NCI-H187 (cell line): ENCODE results near the gene BUD13.
A peak's percentile ranks its signal among the peaks of the same experiment; 100 is the strongest.

Experiments used
- DNase-seq, 2 experiments: peaks; one replicate each; lab custom pipeline; 2025; lab: John Stamatoyannopoulos, UW

Gene BUD13

GRCh38 chr11:116715383-116715782 lies 57.4 kb downstream of the BUD13 start:
- DNase-seq = no peak

GRCh38 chr11:116714902-116715301 lies 57.9 kb downstream of the BUD13 start:
- DNase-seq = no peak

- DNase-seq = no peak
These were observed 60.4 kb downstream of the BUD13 start for GRCh38 chr11:116712428-116712827.

- DNase-seq = no peak
These were observed 62.0 kb downstream of the BUD13 start for GRCh38 chr11:116710762-116711161.

GRCh38 chr11:116710001-116710674 lies 62.6 kb downstream of the BUD13 start:
- no peak for DNase-seq

GRCh38 chr11:116707746-116708145 lies 65.0 kb downstream of the BUD13 start:
- DNase-seq = no peak

GRCh38 chr11:116707161-116707629 lies 65.6 kb downstream of the BUD13 start:
- DNase-seq = peak in 1 of 2 experiments; percentile 31

- DNase-seq = peak; percentile 20 to 60
These were observed 69.4 kb downstream of the BUD13 start for GRCh38 chr11:116703421-116703820.

- no peak for DNase-seq
These were observed 69.9 kb downstream of the BUD13 start for GRCh38 chr11:116702772-116703385.

- no peak for DNase-seq
These were observed 70.9 kb downstream of the BUD13 start for GRCh38 chr11:116701876-116702275.

- DNase-seq = no peak
These were observed 71.4 kb downstream of the BUD13 start for GRCh38 chr11:116701297-116701801.

- DNase-seq = no peak
These were observed 72.1 kb downstream of the BUD13 start for GRCh38 chr11:116700586-116701220.
